Fibroblast of peridontal ligament (primary cell): ENCODE results near the gene LNX1.
"Not testable (repeated sequence)": the region's sequence is repeated elsewhere in the genome, so short reads cannot be mapped to it uniquely, and the experiment has no call there.

Source experiments
- DNase-seq: peaks from one replicate; pipeline ENCODE4 v3.0.0-alpha.2; 2010; ENCODE audit errors: extremely low read depth

Gene LNX1

DNA sequence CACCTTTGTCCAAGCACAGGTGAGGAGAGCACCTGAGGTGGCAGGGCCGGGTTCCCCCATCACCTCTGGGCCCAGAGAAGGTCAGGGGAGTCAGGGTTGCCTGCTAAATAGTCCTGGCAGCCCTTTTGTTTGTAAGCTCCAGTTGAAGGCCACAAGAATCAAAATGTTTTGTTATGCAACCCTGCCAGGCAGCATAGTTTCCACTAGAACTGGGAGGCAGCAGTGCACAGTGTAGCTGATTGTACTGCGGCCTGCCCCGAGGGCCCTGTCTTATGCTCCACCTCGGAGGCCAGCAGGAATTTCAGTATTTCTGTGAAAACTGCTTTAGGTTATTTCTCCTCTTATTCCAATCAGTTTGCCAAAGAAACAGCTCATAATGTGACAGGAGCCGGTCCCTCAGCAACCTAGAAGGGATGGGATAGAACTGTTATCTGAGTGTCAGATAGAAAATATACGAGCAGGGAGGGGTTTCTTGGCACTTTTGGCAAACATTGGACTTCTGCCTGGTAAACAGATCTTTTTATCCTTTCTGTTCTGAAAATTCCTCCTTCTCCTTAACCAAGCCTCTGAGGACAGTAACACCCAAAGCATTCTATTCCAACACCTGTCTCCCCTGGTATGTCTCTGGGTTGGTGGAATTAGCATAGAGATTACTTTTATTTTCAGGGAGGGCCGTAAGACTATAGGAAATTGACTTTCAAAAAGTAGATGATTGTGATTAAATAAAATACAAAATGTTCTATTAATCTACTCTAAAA lies 93.6 kb downstream of the LNX1 start:
- DNase-seq: peak; percentile 86

DNA sequence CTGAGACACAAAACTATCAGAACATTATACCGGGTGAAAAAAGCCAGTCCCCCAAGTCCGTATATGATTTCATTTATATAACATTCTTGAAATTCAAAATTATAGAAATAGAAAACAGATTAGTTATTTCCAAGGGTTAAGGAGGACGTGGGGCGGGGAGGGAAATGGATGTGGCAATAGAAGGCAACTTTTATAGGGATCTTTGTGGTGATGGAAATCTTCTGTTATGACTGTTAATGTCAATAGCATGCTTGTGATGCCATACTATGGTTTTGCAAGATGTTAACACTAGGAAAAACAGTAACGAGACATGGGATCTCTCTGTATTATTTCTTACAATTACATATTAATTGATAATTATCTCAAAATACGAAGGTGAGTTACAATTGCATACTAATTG lies 96.4 kb downstream of the LNX1 start:
- no peak for DNase-seq

DNA sequence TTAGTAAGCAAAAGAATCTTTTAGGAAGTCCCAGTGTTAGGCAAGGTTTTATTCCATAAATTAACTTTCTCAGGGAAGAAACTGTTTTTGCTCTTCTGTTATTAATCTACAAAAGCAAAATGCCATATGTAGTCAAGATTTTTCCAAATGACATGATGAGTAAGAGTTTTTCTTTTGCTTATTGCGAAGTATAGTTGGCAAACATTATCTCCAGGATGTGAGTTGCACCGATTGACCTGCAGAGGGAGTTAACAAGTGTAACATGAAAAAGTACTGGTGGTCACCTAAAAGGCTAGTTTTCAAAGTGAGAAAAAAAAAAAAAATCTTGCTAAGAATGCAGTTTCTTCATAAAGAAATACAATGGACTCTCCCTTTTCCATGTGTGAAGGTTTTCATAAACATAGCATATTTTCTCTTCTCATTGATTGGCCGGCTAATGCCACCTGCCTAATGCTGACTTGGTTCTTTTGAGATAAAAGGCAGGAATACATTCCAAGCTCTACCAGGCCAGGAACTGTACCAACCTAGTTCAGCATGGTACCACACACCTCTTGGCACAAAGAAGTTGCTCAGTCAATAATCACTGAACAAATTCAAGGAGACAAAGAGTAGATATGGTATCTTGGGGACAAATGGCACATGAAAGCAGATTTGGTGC lies 100.2 kb downstream of the LNX1 start:
- DNase-seq: peak; percentile 98

DNA sequence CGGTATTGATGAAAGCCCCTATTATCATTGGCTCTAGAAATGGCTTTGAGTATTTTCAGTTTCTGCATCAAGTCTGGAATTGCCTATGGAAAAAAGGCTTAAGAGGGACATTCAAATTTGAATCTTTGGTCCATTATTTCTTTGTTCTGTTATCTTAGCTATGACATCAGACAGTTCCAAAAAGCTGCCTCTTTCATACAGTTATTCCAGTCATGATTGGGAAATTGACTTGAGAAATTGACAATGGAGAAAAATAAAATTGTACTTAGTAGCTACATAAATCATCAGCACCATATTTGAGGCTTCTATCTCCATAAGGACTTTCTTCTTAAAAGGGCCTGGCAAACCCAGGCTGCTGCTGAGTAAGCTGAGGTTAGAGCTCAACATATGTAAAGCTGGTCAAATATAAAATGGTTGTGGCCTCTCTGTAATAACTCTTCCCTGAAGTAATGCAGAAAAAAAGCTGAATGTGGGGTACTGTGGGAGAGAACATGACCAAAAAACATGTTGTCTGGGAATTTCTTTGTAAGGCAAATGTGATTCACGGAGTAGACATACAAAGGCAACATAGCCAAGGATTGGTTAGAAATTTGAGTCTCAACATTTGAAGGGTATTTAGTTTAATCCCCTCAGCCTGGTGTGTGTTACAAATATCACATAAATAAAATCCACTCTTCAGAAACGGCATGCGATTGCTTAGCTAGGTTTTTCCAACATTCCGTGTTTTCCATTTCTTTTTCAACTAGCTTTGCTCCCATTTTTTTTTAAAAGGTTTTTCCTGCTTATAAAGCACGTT lies 100.9 kb downstream of the LNX1 start:
- no peak for DNase-seq

DNA sequence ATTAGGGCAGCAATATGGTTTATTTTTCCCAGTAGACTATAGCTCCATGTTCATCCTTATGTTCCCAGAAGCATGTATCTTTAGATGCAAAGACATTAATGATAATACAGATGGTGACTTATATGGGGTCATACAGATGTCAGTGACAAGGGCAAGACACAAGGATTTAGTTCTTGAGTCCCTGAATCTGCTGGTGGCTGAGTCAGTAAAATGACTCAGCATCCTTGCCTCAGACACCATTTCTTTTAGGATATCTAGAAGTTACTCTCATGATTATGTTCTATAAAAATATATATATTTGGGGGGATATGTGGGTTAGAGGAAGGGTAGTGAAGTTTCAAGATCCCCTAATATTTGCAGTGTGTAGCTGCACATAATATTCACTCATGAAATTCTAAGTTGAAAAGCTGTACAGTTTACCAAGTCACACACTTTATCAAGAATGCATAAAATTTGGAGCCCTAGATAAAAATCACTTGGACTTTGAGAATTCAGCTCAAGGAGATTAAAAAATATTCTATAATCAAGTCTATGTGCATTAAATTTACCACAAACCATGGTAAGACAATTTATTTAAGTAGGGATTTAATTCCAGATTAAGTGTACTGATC lies 101.9 kb downstream of the LNX1 start:
- peak; percentile 55 for DNase-seq

DNA sequence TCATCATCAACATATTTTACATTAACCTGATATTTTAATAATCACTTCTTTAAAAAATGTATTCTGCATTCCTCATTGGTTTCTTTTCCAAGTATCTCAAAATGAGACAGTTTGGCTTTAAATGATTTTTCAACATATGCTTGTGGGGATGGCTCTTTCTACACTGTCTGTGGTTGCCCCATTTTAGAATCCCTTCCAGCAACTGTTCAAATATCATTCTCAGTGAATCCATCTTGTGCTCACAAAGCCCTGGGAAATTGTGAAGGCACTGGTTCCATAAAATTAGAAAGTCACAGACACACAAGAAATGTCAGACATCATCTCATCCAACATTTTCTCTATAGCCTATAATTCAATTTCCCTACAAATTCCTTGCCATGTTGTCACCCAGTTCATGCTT lies 103.5 kb downstream of the LNX1 start:
- DNase-seq: no peak

DNA sequence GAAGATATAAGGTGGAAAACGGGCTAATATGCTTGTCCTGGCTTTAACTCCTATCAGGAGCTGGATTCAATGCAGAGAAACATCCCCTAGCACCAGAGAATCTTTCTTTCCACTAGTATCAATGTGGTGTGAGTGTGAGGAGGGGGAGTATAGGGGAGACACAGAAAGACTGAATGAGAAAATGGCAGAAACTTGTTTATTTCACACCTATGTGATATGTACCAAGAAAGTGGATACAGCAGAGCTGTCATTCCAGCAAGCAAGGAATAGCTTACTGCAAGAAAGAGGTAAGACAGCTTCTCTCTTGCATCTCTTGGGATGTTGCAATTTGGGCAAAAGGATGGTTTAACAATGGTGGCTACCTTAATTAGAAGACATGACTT lies 105.6 kb downstream of the LNX1 start:
- DNase-seq: no peak

DNA sequence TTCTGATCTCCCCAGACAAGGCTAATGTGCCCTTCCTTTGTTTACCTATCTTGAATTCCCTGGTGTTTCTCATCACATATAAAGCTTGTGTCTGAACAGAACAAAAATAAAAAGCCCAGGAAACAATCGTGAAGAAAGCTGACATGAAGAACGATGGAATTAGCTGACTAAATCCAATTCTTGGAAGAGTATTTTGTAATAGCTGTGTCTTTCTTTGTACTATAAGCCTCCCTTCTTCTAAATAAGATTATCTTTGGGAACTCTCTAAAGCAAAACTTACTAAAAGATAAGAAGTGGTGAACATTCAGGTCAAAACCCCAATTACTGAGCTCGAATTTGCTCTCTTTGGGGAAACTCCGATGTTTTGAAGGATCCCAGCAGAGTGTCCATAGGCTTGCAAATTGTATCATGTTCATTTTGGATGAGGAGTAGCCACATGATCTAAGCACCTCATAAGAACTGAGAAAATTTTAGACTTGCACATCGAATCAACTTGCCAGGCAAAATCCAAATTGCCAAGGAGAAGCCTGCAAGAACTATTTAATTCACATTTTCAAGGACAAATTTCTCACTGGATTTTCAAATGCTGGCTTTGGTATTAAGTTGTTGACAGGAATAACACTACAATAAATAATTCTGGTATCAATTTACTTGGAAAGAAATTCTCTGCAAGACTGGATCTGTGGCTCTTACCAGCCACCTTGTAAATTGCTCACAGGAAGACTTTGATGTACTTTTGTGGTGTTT lies 106.2 kb downstream of the LNX1 start:
- DNase-seq: peak; percentile 73

DNA sequence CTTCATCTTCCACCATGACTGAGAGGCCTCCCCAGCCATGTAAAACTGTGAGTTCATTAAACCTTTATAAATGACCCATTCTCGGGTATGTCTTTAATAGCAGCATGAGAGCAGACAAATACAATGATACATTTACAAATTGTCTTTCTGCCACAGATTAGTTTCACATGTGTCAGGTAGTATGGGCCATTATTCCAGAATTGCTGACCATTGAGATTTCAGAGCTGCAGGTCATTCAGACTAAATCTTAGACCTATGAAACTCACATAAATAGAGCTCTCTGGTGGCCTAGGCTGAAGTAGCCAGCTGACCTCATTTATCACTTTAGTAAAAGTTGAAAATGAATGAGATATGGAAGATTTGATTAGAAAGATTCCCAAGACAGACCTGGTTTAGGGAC lies 108.0 kb downstream of the LNX1 start:
- DNase-seq: no peak

DNA sequence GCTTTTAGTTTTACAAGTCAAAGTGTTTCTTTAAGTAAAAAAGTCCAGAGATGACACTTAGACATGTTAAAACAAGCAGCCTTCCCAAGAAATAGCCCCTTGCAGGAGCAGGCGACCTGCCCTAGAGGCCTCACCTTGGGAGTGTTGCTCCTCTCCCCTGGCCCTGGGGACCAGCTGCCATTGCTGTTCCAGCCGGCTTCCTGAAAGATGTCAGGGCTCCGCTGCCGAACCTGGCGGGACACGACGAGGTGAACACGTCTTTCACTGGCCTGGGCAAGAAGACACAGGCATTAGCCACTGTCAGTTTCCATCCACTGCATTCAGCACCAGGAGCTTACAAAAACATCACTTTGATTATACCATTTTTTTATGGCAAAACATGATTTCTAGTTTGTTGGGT lies 109.7 kb downstream of the LNX1 start:
- DNase-seq: no peak

DNA sequence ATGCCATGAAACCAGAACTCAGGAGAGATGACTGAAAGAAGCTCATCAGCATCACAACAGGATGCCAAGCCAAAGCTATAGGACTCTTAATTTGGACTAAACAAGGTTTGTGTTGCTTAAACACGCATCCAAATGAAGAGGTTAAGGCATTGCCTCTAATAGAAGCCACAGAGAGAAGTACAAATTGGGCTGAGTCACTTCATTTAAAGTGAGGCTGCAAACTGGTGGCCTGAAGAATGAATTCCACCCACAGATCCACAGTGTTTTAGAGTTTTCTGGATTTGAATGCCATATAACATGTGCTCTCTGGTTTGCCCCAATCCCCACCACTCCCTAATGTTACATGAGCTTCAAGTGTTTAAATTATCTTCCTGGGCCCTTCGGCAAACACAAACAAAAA lies 110.4 kb downstream of the LNX1 start:
- DNase-seq: no peak

DNA sequence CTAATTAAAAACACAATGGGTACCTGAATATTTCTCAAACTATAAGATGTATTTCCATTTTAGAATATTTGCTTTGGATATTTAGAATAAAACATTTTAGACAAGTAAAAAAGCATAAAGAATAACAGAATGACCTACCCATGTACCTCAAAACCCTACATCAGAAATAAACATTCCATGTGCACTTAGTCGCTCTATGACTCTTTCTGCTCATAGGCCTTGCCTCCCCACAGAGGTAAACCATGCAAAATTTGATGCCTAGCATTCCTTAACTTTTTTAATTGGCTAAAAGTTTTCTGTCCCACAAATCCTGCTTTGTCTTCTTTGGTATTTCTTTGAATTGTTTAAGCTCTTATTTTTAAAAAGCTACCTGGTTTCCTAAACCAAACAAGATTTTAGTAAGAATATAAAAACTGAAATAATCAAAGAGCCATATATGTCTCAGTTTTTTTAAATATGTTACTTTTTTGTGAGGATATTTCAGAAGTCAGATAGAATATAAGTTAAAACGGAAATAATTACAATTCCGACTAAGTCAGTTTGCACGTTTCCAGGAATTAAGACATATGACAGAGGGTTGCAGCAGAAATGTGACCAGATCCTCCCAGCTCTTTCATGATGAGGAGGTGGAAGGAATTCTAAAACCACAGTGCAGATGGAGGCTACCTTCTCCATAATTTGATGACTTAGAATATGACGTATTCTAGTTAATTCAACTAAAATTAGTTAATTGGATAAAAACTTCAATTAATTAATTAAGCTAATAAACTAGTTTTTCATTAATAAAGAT lies 111.4 kb downstream of the LNX1 start:
- DNase-seq: peak; percentile 55

DNA sequence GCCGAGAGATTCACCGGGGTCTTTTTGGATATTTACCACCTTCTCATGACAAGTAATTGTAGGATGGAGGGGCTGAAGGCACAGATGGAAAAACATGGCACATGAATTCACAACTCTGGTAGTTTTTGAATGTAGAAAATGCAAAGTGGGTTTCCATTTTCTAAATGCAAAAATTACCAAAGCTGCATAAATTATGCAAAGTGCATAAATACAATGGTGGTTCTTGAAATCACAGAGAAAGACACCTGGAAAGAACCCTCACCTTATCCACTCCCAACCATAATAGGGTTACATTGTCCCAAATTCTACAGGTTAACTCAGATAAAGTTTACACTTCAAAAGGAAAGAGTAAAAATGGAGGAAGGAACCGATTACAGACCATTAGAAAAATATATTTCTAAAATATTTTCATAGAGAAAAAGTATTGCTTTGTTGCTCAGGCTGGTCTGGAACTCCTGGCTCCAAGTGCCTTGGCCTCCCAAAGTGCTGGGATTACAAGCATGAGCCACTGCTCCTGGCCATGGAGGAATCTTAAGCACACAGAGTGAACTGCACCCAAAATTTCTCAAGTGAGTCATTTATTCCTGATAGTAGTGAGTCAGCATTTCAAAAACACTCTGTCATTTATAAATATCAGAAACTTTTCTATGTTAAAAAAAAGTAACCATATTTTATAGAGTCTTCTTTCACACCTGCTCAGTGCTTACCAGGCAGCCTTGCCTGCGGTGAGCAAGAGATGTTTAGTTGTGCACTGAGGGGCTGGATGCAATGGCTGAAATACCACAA lies 112.4 kb downstream of the LNX1 start:
- DNase-seq: peak; percentile 93

DNA sequence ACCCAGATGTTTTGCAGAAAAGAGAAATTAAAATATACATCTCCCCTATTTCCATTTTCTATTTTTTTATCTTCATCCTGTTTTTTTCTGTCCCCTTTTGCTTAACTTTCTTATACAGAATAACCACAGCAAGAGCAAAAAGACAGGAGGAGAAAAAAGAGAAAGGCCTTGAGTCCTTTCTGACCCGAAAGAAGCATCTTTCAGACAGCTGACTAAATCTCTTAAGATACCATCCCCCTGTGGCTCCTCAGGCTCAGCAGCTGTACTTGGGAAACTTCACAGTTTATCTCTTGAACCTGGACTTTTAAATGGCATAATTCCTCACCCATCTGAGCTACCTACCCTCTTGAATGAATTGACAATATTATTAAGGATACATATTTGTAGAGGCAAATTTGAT lies 113.7 kb downstream of the LNX1 start:
- no peak for DNase-seq

DNA sequence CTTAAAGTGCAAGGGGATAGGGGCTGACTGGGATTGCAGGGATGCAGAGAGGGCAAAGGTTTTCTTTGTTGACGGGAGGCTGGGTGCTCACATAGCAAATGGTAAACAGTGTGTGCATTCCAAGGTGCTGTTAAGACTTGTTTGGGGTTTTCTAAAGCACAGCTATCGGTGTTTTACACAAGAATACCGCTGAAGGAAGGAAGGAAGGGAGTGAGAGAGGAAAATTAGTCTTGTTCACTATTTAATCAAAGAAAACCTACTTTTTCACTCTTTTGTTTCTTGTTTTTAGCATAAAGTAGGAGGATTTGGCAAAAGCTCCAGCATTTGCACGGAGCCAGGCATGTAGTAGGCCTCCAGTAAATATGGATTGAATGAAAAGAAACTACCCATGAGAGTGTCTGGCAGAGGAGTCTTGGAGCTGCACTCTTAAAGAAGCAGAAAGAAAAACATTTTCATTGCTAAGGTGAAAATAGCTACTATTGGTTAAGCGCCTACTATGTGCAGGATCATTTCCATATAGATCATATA lies 114.2 kb downstream of the LNX1 start:
- DNase-seq: peak; percentile 63

DNA sequence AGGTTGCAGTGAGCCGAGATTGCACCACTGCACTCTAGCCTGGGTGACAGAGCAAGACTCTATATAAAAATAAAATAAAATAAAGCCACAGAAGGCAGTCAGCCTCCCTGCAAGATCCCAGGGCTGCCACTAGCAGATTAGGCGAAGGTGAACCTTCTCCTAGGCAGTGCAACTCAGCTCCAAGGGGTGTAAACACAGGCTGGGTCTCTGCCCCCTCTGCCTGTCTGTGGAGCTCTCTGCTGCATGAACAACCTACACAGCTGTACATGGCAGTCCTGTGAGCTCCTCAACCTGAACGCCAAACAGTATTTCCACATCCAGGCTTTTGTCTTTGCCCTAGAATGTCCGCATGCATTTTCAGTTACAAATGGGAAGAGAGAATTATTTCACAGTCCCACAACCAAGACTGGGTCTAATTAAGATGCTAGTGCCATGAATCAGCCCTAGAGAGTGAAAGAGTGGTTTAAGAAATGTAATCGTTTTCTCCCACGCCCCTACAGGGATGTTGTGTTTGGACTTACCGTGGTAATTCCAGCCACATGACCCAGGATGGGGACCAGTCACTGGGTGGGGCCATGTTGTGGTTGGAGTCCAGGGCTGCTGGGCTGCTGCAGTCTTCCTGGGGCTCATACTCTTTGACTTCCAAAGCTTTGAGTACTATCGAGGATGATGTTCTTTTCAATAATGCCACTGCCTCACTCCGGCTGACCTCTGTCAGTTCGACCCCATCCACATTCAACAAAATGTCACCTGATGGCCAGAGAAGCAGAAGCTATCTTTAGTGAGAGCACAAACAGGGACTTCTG lies 114.9 kb downstream of the LNX1 start:
- DNase-seq: peak; percentile 100

DNA sequence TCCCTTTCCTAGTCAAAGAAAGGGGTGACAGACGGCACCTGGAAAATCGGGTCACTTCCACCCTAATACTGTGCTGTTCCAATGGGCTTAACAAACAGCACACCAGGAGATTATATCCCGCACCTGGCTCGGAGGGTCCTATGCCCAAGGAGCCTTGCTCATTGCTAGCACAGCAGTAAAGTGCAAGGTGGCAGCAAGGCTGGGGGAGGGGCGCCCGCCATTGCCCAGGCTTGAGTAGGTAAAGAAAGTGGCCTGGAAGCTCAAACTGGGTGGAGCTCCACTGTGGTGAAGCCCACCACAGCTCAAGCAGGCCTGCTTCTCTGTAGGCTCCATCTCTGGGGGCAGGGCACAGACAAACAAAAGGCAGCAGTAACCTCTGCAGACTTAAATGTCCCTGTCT lies 124.7 kb downstream of the LNX1 start:
- DNase-seq: not testable (repeated sequence)

DNA sequence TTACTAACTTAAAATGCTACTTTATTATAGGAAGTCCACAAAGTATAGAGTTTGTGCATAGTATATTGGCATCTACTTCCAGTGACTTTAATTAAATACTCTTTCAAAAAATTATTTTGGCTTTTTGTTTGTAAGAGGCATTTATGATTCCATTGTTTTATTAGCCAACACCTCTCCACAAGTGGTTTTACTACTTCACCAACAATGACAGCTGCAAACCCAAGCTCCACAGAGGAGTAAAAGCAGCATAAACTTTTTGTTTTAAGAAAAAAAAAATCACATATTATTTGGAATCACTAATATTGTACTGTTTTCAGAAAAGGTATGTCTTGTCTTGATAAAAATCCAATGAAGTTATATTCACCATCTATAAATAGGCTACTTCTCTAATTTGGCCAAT lies 125.4 kb downstream of the LNX1 start:
- DNase-seq: no peak

DNA sequence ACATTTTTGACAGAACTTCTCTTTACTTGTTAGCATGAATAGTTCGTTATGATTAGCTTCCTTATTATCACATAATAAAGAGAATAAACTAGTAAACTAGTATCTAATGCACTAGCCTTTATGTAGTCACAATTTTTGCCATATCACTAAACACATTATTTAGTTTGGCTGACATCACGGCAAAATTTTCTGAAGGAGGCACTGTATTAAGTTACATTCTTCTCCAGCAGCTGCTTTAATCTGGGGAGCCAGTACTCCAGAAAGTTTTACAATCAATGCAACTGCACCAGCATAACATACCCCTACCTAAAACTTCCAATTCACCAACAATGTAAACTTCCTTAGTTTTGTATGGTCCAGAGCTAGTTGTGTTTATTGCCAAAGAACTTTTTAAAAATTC lies 126.0 kb downstream of the LNX1 start:
- DNase-seq: peak; percentile 66
